Chondrocyte (in vitro differentiated cells): ENCODE data around the gene PSIP1. TPM values are rescaled to one million over a fixed set of nuclear protein-coding genes. Genes with fewer than 3 reads are reported as not detected.

Experiments
- DNase-seq: peaks from one replicate; pipeline ENCODE4 v3.0.0; 2021; ENCODE audit warnings: mixed read lengths, low spot score
- H3K27ac Mint-ChIP-seq: one replicate; pipeline ENCODE4 v1.8.0; 2021; ENCODE audit warnings: mild to moderate bottlenecking, moderate library complexity, mixed read lengths; ENCODE audit not compliant: unreplicated experiment
- H3K27me3 Mint-ChIP-seq: 2 replicates; pipeline ENCODE4 v1.8.0; 2021; ENCODE audit warnings: low read depth, mixed read lengths
- H3K36me3 Mint-ChIP-seq: 2 replicates; pipeline ENCODE4 v1.8.0; 2021; ENCODE audit warnings: low read depth, mixed read lengths
- H3K4me1 Mint-ChIP-seq: 2 replicates; pipeline ENCODE4 v1.8.0; 2021; ENCODE audit warnings: low read depth, mild to moderate bottlenecking, mixed read lengths
- H3K4me3 Mint-ChIP-seq: one replicate; pipeline ENCODE4 v1.8.0; 2021; ENCODE audit warnings: mild to moderate bottlenecking, moderate library complexity, mixed read lengths; ENCODE audit not compliant: unreplicated experiment
- H3K9me3 Mint-ChIP-seq: 2 replicates; pipeline ENCODE4 v1.8.0; 2021; ENCODE audit warnings: low read depth, mixed read lengths
- total RNA-seq: library from RNA; stranded (reverse); gene quantifications from 3 replicates; pipeline ENCODE4 v1.2.1, GENCODE V29; 2021
- TF ChIP-seq, protein P1 (sequence below): fragments of 200-600 bp; sonication (generic); IDR thresholded peaks from 2 replicates; pipeline ENCODE4 v1.5.0; 2021; ENCODE audit warnings: antibody characterized with exemption, mild to moderate bottlenecking, moderate library complexity

Gene PSIP1
- total RNA-seq, 1 donor from 2014 or later = 40.3 TPM

DNA sequence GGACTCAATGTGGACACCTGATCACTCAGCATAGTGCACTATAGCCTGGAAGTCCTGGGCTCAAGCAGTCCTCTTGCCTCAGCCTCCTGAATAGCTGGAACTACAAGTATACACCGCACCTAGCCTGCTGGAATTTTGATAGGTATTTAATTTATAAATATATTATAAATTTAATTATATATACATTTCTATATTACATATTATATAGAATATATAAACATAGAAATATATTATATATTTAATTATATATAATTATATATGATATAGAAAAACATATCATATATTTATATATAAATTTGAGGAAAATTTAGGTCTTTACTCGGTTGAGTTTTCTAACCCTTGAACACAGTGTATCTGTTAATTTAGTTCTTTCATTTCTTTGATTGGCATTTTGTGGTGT lies 15.2 kb upstream of the PSIP1 start:
- H3K27ac Mint-ChIP-seq = no peak overlapping the region
- TF ChIP-seq, protein P1, sequence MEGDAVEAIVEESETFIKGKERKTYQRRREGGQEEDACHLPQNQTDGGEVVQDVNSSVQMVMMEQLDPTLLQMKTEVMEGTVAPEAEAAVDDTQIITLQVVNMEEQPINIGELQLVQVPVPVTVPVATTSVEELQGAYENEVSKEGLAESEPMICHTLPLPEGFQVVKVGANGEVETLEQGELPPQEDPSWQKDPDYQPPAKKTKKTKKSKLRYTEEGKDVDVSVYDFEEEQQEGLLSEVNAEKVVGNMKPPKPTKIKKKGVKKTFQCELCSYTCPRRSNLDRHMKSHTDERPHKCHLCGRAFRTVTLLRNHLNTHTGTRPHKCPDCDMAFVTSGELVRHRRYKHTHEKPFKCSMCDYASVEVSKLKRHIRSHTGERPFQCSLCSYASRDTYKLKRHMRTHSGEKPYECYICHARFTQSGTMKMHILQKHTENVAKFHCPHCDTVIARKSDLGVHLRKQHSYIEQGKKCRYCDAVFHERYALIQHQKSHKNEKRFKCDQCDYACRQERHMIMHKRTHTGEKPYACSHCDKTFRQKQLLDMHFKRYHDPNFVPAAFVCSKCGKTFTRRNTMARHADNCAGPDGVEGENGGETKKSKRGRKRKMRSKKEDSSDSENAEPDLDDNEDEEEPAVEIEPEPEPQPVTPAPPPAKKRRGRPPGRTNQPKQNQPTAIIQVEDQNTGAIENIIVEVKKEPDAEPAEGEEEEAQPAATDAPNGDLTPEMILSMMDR = no peak
- no peak for DNase-seq
- no peak overlapping the region for H3K4me3 Mint-ChIP-seq
- H3K9me3 Mint-ChIP-seq = no peaks in the 10 kb centered on the region
- no peaks in the 10 kb centered on the region for H3K36me3 Mint-ChIP-seq
- H3K27me3 Mint-ChIP-seq = no peaks in the 10 kb centered on the region
- H3K4me1 Mint-ChIP-seq = peaks cover 2% of the 10 kb centered on the region

DNA sequence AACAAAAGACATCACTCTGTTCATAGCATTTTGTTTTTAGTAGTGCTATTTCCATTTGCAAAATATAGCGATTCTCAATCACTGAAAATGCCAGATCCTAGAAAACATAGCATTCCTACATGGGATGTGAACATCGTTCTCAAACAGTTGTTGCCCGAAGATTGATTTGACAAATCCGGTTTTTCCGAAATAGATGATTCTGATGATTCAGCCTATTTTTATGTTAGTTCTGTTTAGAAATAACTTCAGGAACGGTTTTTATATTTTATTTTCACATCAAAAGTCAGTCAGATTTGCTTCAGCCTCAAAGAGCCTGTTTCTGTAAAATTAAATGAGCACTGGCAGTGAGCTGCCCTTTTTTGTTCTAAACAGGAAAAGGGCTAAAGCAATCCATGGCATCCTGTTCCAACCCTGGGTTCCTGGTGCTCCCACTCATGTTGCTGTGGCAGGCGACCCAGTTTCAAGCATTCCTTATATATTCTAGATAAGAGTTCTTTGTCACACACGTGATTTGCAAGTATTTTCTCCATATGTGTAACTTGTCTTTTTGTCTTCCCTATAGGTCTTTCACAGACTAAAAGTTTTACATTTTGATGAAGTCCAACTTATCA lies 14.2 kb upstream of the PSIP1 start:
- Mint-ChIP-seq H3K27ac (no peak overlapping the region), H3K9me3 (no peaks in the 10 kb centered on the region), H3K4me3 (no peak overlapping the region), H3K4me1 (peaks cover 2% of the 10 kb centered on the region), H3K27me3 (no peaks in the 10 kb centered on the region), H3K36me3 (no peaks in the 10 kb centered on the region)
- TF ChIP-seq, protein P1 = no peak
- no peak for DNase-seq

- TF ChIP-seq, protein P1 = no peak
- Mint-ChIP-seq H3K27ac (no peak overlapping the region), H3K36me3 (no peaks in the 10 kb centered on the region), H3K9me3 (no peaks in the 10 kb centered on the region), H3K4me1 (peaks cover 2% of the 10 kb centered on the region), H3K4me3 (no peak overlapping the region), H3K27me3 (no peaks in the 10 kb centered on the region)
- no peak for DNase-seq
Observed at GRCh38 chr9:15522130-15522755, 11.5 kb upstream of the PSIP1 start.

DNA sequence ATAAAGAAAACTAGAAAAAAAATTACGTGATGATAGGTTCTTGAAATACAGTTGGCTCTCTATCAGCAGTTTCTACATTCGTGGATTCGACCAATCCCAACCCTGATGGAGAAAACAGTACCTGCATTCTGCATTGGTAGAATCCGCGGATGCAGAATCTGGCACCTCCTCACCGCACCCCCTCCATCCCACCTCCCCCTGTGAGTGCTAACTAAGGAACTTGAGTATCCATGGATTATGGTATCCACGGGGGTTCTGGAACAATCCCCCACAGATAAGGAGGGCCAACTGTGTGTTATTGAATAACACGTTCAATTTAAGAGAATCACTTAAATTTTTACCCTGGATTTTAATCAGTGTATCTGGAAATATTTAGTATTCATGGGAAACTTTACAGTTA lies 10.5 kb upstream of the PSIP1 start:
- H3K36me3 Mint-ChIP-seq = no peaks in the 10 kb centered on the region
- no peak overlapping the region for H3K4me3 Mint-ChIP-seq

DNA sequence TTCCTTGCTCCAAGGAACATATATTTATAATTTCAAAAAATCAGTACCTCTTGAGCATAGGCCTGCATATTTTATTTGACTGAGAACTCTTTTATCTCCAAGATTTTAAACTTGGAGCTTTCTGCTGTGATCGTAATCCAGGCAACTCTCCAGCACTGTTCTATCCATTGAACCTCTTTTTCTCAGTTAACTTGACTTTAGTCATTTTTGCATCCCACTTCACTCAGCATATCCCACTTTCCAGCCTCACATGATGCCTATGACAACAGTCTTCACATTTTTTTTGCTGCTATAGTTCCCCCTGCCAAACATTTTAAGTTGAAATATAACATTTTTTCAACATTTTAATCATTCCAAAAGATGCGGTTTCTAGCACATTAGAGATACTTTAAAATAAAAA lies 9.1 kb upstream of the PSIP1 start:
- no peaks in the 10 kb centered on the region for H3K27me3 Mint-ChIP-seq
- no peak for DNase-seq
- H3K27ac Mint-ChIP-seq = no peak overlapping the region
- no peaks in the 10 kb centered on the region for H3K36me3 Mint-ChIP-seq
- TF ChIP-seq, protein P1 = no peak
- no peak overlapping the region for H3K4me3 Mint-ChIP-seq
- no peaks in the 10 kb centered on the region for H3K4me1 Mint-ChIP-seq
- H3K9me3 Mint-ChIP-seq = no peaks in the 10 kb centered on the region

More for the DNA sequence above, 10.5 kb upstream of the PSIP1 start:
- Mint-ChIP-seq H3K9me3 (no peaks in the 10 kb centered on the region), H3K27ac (no peak overlapping the region), H3K4me1 (peaks cover 2% of the 10 kb centered on the region), H3K27me3 (no peaks in the 10 kb centered on the region)
- TF ChIP-seq, protein P1 = no peak
- DNase-seq = no peak
